ENCODE measurements around the gene RCSD1. TPM values are rescaled to one million over a fixed set of nuclear protein-coding genes. Genes with fewer than 3 reads are reported as not detected.

The RCSD1 gene
- total and polyA plus RNA-seq, 10 of the 15 experiments (the other 5 are each of a cell fraction or from before 2014, with no cell fraction given) = 11.4 to 78.3 (median 71.6) TPM

DNA sequence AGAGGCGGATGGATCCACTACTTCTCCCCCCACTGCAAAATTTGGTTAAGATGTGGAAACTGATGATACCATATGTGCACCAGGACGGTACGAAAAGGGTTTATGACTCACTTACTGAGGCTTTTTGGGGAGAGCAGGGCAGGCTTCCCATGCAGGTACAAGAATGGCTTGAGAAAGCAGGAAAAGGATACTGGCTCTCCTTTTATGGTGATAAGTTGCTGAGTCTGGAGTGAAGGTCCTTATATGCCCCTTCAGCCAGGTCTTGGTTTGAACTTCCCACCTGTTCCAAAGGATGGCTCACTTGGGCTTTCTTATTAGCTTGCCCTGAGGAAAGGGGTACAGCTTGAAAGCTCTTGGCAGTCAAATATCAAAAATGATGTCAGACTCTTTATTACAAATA is 114.9 kb downstream of the RCSD1 start (continued):
- TF ChIP-seq NR2C1 (IDR thresholded peaks at IDR 0.05) (no peak), MTA3 (IDR thresholded peaks at IDR 0.05; ENCODE audit: borderline replicate concordance, low read length) (no peak)
- TF ChIP-seq, protein P1, sequence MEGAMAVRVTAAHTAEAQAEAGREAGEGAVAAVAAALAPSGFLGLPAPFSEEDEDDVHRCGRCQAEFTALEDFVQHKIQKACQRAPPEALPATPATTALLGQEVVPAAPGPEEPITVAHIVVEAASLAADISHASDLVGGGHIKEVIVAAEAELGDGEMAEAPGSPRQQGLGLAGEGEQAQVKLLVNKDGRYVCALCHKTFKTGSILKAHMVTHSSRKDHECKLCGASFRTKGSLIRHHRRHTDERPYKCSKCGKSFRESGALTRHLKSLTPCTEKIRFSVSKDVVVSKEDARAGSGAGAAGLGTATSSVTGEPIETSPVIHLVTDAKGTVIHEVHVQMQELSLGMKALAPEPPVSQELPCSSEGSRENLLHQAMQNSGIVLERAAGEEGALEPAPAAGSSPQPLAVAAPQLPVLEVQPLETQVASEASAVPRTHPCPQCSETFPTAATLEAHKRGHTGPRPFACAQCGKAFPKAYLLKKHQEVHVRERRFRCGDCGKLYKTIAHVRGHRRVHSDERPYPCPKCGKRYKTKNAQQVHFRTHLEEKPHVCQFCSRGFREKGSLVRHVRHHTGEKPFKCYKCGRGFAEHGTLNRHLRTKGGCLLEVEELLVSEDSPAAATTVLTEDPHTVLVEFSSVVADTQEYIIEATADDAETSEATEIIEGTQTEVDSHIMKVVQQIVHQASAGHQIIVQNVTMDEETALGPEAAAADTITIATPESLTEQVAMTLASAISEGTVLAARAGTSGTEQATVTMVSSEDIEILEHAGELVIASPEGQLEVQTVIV (IDR thresholded peaks at IDR 0.05; ENCODE audit: borderline replicate concordance, partially characterized antibody) = no peak
- TF ChIP-seq, protein P2, sequence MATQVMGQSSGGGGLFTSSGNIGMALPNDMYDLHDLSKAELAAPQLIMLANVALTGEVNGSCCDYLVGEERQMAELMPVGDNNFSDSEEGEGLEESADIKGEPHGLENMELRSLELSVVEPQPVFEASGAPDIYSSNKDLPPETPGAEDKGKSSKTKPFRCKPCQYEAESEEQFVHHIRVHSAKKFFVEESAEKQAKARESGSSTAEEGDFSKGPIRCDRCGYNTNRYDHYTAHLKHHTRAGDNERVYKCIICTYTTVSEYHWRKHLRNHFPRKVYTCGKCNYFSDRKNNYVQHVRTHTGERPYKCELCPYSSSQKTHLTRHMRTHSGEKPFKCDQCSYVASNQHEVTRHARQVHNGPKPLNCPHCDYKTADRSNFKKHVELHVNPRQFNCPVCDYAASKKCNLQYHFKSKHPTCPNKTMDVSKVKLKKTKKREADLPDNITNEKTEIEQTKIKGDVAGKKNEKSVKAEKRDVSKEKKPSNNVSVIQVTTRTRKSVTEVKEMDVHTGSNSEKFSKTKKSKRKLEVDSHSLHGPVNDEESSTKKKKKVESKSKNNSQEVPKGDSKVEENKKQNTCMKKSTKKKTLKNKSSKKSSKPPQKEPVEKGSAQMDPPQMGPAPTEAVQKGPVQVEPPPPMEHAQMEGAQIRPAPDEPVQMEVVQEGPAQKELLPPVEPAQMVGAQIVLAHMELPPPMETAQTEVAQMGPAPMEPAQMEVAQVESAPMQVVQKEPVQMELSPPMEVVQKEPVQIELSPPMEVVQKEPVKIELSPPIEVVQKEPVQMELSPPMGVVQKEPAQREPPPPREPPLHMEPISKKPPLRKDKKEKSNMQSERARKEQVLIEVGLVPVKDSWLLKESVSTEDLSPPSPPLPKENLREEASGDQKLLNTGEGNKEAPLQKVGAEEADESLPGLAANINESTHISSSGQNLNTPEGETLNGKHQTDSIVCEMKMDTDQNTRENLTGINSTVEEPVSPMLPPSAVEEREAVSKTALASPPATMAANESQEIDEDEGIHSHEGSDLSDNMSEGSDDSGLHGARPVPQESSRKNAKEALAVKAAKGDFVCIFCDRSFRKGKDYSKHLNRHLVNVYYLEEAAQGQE (IDR thresholded peaks at IDR 0.05; ENCODE audit: low read depth, low read length) = no peak
- TF ChIP-seq, protein P3, sequence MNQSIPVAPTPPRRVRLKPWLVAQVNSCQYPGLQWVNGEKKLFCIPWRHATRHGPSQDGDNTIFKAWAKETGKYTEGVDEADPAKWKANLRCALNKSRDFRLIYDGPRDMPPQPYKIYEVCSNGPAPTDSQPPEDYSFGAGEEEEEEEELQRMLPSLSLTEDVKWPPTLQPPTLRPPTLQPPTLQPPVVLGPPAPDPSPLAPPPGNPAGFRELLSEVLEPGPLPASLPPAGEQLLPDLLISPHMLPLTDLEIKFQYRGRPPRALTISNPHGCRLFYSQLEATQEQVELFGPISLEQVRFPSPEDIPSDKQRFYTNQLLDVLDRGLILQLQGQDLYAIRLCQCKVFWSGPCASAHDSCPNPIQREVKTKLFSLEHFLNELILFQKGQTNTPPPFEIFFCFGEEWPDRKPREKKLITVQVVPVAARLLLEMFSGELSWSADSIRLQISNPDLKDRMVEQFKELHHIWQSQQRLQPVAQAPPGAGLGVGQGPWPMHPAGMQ (IDR thresholded peaks at IDR 0.05; ENCODE audit: borderline replicate concordance) = no peak

All from GM12878 (cell line).